GM18507 (cell line): ENCODE results near the gene SF3A2.
A peak's percentile ranks its signal among the peaks of the same experiment; 100 is the strongest.
"Not testable (repeated sequence)": the region's sequence is repeated elsewhere in the genome, so short reads cannot be mapped to it uniquely, and the experiment has no call there.

Experiments used
- DNase-seq: peaks from one replicate; pipeline ENCODE4 v3.0.0; 2011; ENCODE audit warnings: low read depth; ENCODE audit not compliant: insufficient read length; ENCODE audit errors: extremely low spot score
- FAIRE-seq: peaks from 2 replicates; lab custom pipeline; 2011; peaks lifted over from hg19 to GRCh38; lab: Jason Lieb, UNC

The SF3A2 gene

GRCh38 chr19:2236314-2237050 is at the start of gene SF3A2, which contains the start of gene PLEKHJ1:
SF3A2 (plus strand) TSS chr19:2236824; CDS start chr19:2243419, 6,595 bp downstream.
PLEKHJ1 (minus strand) TSS chr19:2236329; CDS start chr19:2236248, 81 bp downstream.
- peak; percentile 97 for DNase-seq
- FAIRE-seq = peak; percentile 97

GRCh38 chr19:2187159-2187558 is 49.5 kb upstream of the SF3A2 start:
- FAIRE-seq (no peak), DNase-seq (no peak)

- no peak for FAIRE-seq
- no peak for DNase-seq
These were observed 47.8 kb upstream of the SF3A2 start for GRCh38 chr19:2188708-2189385.

- DNase-seq (no peak), FAIRE-seq (no peak)
These were observed 46.7 kb upstream of the SF3A2 start for GRCh38 chr19:2189880-2190279.

GRCh38 chr19:2190848-2191455 is 45.7 kb upstream of the SF3A2 start:
- FAIRE-seq (no peak), DNase-seq (no peak)

GRCh38 chr19:2191456-2192310 is 44.9 kb upstream of the SF3A2 start:
- FAIRE-seq (no peak), DNase-seq (no peak)

GRCh38 chr19:2192862-2193261 is 43.8 kb upstream of the SF3A2 start:
- FAIRE-seq = no peak

GRCh38 chr19:2193807-2194206 is 42.8 kb upstream of the SF3A2 start:
- no peak for FAIRE-seq
- no peak for DNase-seq

More at GRCh38 chr19:2192862-2193261, 43.8 kb upstream of the SF3A2 start:
- DNase-seq = no peak

GRCh38 chr19:2194513-2195078 is 42.0 kb upstream of the SF3A2 start:
- no peak for DNase-seq
- no peak for FAIRE-seq

- FAIRE-seq (no peak), DNase-seq (no peak)
These were observed 41.3 kb upstream of the SF3A2 start for GRCh38 chr19:2195361-2195760.

GRCh38 chr19:2195914-2196313 is 40.7 kb upstream of the SF3A2 start:
- FAIRE-seq (no peak), DNase-seq (no peak)

- no peak for FAIRE-seq
- DNase-seq = no peak
These were observed 39.4 kb upstream of the SF3A2 start for GRCh38 chr19:2197270-2197669.

- no peak for FAIRE-seq
- DNase-seq = no peak
These were observed 38.3 kb upstream of the SF3A2 start for GRCh38 chr19:2198317-2198716.

- FAIRE-seq (no peak), DNase-seq (peak; percentile 37)
These were observed 37.4 kb upstream of the SF3A2 start for GRCh38 chr19:2199215-2199614.

GRCh38 chr19:2199861-2200623 is 36.6 kb upstream of the SF3A2 start:
- FAIRE-seq = no peak

GRCh38 chr19:2200624-2201294 is 35.9 kb upstream of the SF3A2 start:
- DNase-seq, FAIRE-seq: not testable (repeated sequence)

More at GRCh38 chr19:2199861-2200623, 36.6 kb upstream of the SF3A2 start:
- DNase-seq = no peak

- no peak for FAIRE-seq
These were observed 35.0 kb upstream of the SF3A2 start for GRCh38 chr19:2201473-2202148.

More at GRCh38 chr19:2201473-2202148, 35.0 kb upstream of the SF3A2 start:
- DNase-seq = no peak
